ENCODE data around the gene MTA3. TPM values are rescaled to one million over a fixed set of nuclear protein-coding genes. Genes with fewer than 3 reads are reported as not detected.

Gene MTA3
- total RNA-seq, 1 donor from 2014 or later = 23.5 TPM

DNA sequence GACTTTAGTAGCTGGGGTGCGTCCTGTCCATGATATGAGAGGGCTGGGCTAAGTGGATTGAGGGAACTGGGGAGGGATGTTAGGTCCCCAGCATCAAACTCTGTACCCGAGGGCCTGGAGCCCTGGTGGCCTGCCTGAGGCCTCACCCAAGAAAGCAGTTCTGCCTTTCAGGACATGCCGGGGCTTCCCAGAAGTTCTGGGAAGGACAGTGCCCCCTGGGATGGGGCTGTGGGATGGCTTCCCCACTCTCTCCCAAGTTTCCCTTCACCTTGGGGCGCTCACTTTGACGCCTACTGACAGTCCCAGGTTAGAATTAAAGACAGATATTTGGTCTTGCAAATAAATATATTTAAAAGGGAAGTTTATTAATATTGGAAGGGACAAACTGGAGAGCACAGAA is 193.7 kb downstream of the MTA3 start:
- Histone ChIP-seq H3K36me3 (no peaks in the 10 kb centered on the region), H3K4me3 (no peak overlapping the region), H3K27ac (no peak overlapping the region), H3K4me1 (no peaks in the 10 kb centered on the region), H3K27me3 (ENCODE audit: low read depth) (no peaks in the 10 kb centered on the region), H3K9me3 (no peaks in the 10 kb centered on the region)
- DNase-seq (no peak), ATAC-seq (no peak)
- intact Hi-C loops (cut with DNase I) = no loop called here
- TF ChIP-seq, protein P1, sequence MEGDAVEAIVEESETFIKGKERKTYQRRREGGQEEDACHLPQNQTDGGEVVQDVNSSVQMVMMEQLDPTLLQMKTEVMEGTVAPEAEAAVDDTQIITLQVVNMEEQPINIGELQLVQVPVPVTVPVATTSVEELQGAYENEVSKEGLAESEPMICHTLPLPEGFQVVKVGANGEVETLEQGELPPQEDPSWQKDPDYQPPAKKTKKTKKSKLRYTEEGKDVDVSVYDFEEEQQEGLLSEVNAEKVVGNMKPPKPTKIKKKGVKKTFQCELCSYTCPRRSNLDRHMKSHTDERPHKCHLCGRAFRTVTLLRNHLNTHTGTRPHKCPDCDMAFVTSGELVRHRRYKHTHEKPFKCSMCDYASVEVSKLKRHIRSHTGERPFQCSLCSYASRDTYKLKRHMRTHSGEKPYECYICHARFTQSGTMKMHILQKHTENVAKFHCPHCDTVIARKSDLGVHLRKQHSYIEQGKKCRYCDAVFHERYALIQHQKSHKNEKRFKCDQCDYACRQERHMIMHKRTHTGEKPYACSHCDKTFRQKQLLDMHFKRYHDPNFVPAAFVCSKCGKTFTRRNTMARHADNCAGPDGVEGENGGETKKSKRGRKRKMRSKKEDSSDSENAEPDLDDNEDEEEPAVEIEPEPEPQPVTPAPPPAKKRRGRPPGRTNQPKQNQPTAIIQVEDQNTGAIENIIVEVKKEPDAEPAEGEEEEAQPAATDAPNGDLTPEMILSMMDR (IDR thresholded peaks at IDR 0.05) = no peak

GRCh38 chr2:42762823-42763804 is 194.7 kb downstream of the MTA3 start:
- TF ChIP-seq, protein P1 (IDR thresholded peaks at IDR 0.05) = no peak
- DNase-seq = no peak
- Histone ChIP-seq H3K36me3 (no peaks in the 10 kb centered on the region), H3K9me3 (no peaks in the 10 kb centered on the region), H3K27ac (no peak overlapping the region), H3K27me3 (ENCODE audit: low read depth) (no peaks in the 10 kb centered on the region), H3K4me1 (no peaks in the 10 kb centered on the region), H3K4me3 (no peak overlapping the region)
- intact Hi-C loops (cut with DNase I) = no loop called here
- ATAC-seq = no peak

DNA sequence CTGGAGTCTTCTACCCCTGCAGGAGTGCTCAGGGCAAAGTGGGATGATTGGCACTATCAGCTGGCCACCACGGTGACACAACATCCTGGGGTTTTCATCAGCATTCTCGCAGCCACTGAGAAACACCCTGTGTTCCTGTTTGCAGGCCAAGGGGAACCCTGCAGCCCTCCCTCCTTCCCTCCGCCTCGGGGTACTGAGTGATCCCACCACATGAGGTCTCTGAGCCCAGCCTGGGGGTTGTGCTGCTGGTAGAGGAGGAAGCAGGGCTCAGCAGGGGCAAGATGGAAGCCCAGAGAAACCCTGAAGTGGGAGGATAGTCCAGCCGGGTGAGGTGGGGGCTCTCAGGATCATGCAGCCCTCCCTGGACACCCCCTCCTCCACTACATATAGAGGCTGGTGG is 195.7 kb downstream of the MTA3 start, which contains the start of gene OXER1:
OXER1 (minus strand) TSS at position 40 of the 400 bp plus-strand sequence. CDS start 73 bp downstream, outside the sequence.
- no peak within 1 kb of the TSS for H3K27ac ChIP-seq
- H3K9me3 ChIP-seq = no peaks in the 10 kb centered on the region
- no peaks in the 10 kb centered on the region for H3K27me3 ChIP-seq (ENCODE audit: low read depth)
- intact Hi-C loops (cut with DNase I) = no loop called here
- H3K36me3 ChIP-seq = no peaks in the 10 kb centered on the region
- ATAC-seq (peak; percentile 5 to 26), DNase-seq (no peak)
- no peaks in the 10 kb centered on the region for H3K4me1 ChIP-seq
- TF ChIP-seq, protein P1 (IDR thresholded peaks at IDR 0.05) = no peak
- no peak within 1 kb of the TSS for H3K4me3 ChIP-seq

GRCh38 chr2:42764901-42765300 is 196.5 kb downstream of the MTA3 start:
- DNase-seq = no peak

DNA sequence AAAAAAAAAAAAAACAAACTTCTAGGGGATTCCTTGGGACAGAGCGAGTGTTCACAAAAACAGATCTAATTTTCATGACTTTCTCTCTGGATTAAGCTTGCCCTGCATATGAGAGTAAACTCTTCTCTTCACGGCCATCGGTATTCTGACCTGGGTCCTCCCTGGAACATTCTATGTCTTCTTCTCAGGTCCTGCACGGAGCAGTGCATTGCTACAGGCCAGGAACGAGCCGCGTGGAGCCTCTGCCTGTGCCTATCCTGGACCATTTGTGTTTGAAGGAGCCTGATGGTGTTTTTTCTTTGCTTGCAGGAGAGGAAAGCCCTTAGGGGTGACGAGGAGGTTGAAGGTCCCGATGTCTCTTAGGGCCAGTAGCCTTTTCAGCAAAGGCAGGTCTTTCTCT is 197.3 kb downstream of the MTA3 start:
- no peaks in the 10 kb centered on the region for H3K36me3 ChIP-seq
- TF ChIP-seq, protein P1 (IDR thresholded peaks at IDR 0.05) = no peak
- H3K4me3 ChIP-seq = no peak overlapping the region
- no peaks in the 10 kb centered on the region for H3K27me3 ChIP-seq (ENCODE audit: low read depth)
- no peak for DNase-seq
- ATAC-seq = no peak
- H3K4me1 ChIP-seq = no peaks in the 10 kb centered on the region
- no peak overlapping the region for H3K27ac ChIP-seq
- no peaks in the 10 kb centered on the region for H3K9me3 ChIP-seq
- intact Hi-C loops (cut with DNase I) = no loop called here

More at GRCh38 chr2:42764901-42765300, 196.5 kb downstream of the MTA3 start:
- TF ChIP-seq, protein P1 (IDR thresholded peaks at IDR 0.05) = no peak
- ATAC-seq = no peak
- Histone ChIP-seq H3K4me3 (no peak overlapping the region), H3K27me3 (ENCODE audit: low read depth) (no peaks in the 10 kb centered on the region), H3K4me1 (no peaks in the 10 kb centered on the region), H3K9me3 (no peaks in the 10 kb centered on the region), H3K36me3 (no peaks in the 10 kb centered on the region), H3K27ac (no peak overlapping the region)
- intact Hi-C loops (cut with DNase I) = no loop called here

All from lower lobe of right lung (tissue), 2 donors.